GM23338 (cell line): ENCODE data around the gene DHRS13. TPM values are rescaled to one million over a fixed set of nuclear protein-coding genes. Genes with fewer than 3 reads are reported as not detected.

Source experiments
- ATAC-seq: fragments of 200-7000 bp; cut with Tn5 transposase; 3 replicates; pipeline ENCODE4 v1.9.1; 2020
- DNase-seq: peaks from one replicate; pipeline ENCODE4 v3.0.0-alpha.2; 2015; ENCODE audit warnings: low spot score
- H2AFZ ChIP-seq: fragments of 200-600 bp; sonication (generic); 2 replicates; pipeline ENCODE4 v1.8.0; 2016; ENCODE audit warnings: antibody characterized with exemption, mild to moderate bottlenecking, moderate library complexity
- H3F3A ChIP-seq: fragments of 200-600 bp; sonication (generic); replicated peaks from 2 replicates; pipeline ENCODE4 v1.8.0; 2017; ENCODE audit warnings: antibody characterized with exemption, mixed run types, low read depth
- H3K27ac ChIP-seq: fragments of 200-600 bp; sonication (generic); 2 replicates; pipeline ENCODE4 v1.6.1; 2016; ENCODE audit warnings: low read depth
- H3K27me3 ChIP-seq: fragments of 200-600 bp; sonication (generic); 2 replicates; pipeline ENCODE4 v1.8.0; 2016; ENCODE audit warnings: mild to moderate bottlenecking, mixed run types, moderate library complexity; ENCODE audit not compliant: insufficient read depth
- H3K36me3 ChIP-seq: fragments of 200-600 bp; sonication (generic); 2 replicates; pipeline ENCODE4 v1.8.0; 2016; ENCODE audit warnings: mild to moderate bottlenecking; ENCODE audit not compliant: insufficient read depth
- H3K4me1 ChIP-seq: fragments of 200-600 bp; sonication (generic); 2 replicates; pipeline ENCODE4 v1.8.0; 2016; ENCODE audit warnings: mild to moderate bottlenecking, moderate library complexity; ENCODE audit not compliant: insufficient read depth
- H3K4me2 ChIP-seq: fragments of 200-600 bp; sonication (generic); 2 replicates; pipeline ENCODE4 v1.7.1; 2017; ENCODE audit warnings: mixed run types
- H3K4me3 ChIP-seq: fragments of 200-600 bp; sonication (generic); 2 replicates; pipeline ENCODE4 v1.6.1; 2016; ENCODE audit warnings: mixed run types
- H3K79me2 ChIP-seq: fragments of 200-600 bp; sonication (generic); replicated peaks from 2 replicates; pipeline ENCODE4 v1.8.0; 2017; ENCODE audit warnings: mild to moderate bottlenecking; ENCODE audit not compliant: insufficient read depth
- H3K9me2 ChIP-seq: fragments of 200-600 bp; sonication (generic); 2 replicates; pipeline ENCODE4 v1.8.0; 2017; ENCODE audit not compliant: insufficient read depth
- H4K20me1 ChIP-seq: fragments of 200-600 bp; sonication (generic); replicated peaks from 2 replicates; pipeline ENCODE4 v1.8.0; 2017; ENCODE audit warnings: mild to moderate bottlenecking; ENCODE audit not compliant: insufficient read depth
- H3K27ac Mint-ChIP-seq: 2 replicates; pipeline ENCODE4 v1.8.0; 2020; ENCODE audit warnings: inconsistent platforms, mild to moderate bottlenecking, moderate library complexity, mixed read lengths
- H3K27me3 Mint-ChIP-seq: 3 replicates; pipeline ENCODE4 v1.8.0; 2022; ENCODE audit warnings: low read depth, mild to moderate bottlenecking, moderate library complexity, mixed read lengths, inconsistent platforms; ENCODE audit not compliant: insufficient read depth, poor library complexity
- H3K36me3 Mint-ChIP-seq: 3 replicates; pipeline ENCODE4 v1.8.0; 2021; ENCODE audit warnings: low read depth, mild to moderate bottlenecking, inconsistent platforms, moderate library complexity, mixed read lengths
- H3K4me1 Mint-ChIP-seq: 3 replicates; pipeline ENCODE4 v1.8.0; 2020; ENCODE audit warnings: mild to moderate bottlenecking, inconsistent platforms, mixed read lengths
- H3K4me3 Mint-ChIP-seq: 3 replicates; pipeline ENCODE4 v1.8.0; 2021; ENCODE audit warnings: moderate library complexity, mild to moderate bottlenecking, inconsistent platforms, mixed read lengths
- H3K9me3 Mint-ChIP-seq: 3 replicates; pipeline ENCODE4 v1.8.0; 2020; ENCODE audit warnings: moderate library complexity, mild to moderate bottlenecking, inconsistent platforms, mixed read lengths
- CREB1 ChIP-seq: fragments of 250-450 bp; sonication (Bioruptor Pico); IDR thresholded peaks from 2 replicates; pipeline ENCODE4 v1.5.0; 2020; ENCODE audit warnings: low read depth, mild to moderate bottlenecking, moderate library complexity
- EZH2phosphoT487 ChIP-seq: fragments of 200-600 bp; sonication (generic); IDR thresholded peaks from one replicate; pipeline ENCODE4 v1.8.1; 2018; ENCODE audit warnings: antibody characterized with exemption; ENCODE audit not compliant: unreplicated experiment
- NANOG ChIP-seq: IDR thresholded peaks from 2 replicates; pipeline ENCODE4 v1.6.1; 2016; ENCODE audit warnings: antibody characterized with exemption, borderline replicate concordance
- ZNF114 ChIP-seq: fragments of 250-450 bp; sonication (Bioruptor Pico); IDR thresholded peaks from 2 replicates; pipeline ENCODE4 v1.5.0; 2020; ENCODE audit warnings: mild to moderate bottlenecking, moderate library complexity
- ZNF331 ChIP-seq: fragments of 250-450 bp; sonication (Bioruptor Pico); IDR thresholded peaks from 2 replicates; pipeline ENCODE4 v1.5.0; 2020; ENCODE audit warnings: low read depth, mild to moderate bottlenecking, moderate library complexity
- polyA plus RNA-seq: library from polyadenylated mRNA; unstranded; fragments of >200 nt; fragmentation: Nextera tagmentation; extraction: Ambion mirVana; gene quantifications from 2 replicates; pipeline ENCODE4 v1.2.1, GENCODE V29; 2016
- total RNA-seq: library from RNA; depleted of rRNA; stranded (reverse); fragments of >200 nt; shearing (Covaris generic); gene quantifications from 2 replicates; pipeline ENCODE4 v1.2.3, GENCODE V29; 2014
- TF ChIP-seq, protein P1 (sequence below), 2 experiments: fragments of 200-600 bp in 1 of 2; sonication (generic) in 1 of 2; conservative IDR thresholded peaks; 2 replicates each; pipeline versions ENCODE4 v1.5.1 to v1.6.1; 2016 to 2017; ENCODE audit warnings: antibody characterized with exemption in 2 of 2, low read depth in 2 of 2, mild to moderate bottlenecking in 2 of 2, moderate library complexity in 1 of 2
- TF ChIP-seq, protein P2 (sequence below): IDR thresholded peaks from one replicate; pipeline ENCODE4 v1.6.1; 2018; ENCODE audit warnings: antibody characterized with exemption; ENCODE audit not compliant: unreplicated experiment

DHRS13 gene
- total and polyA plus RNA-seq, 2 experiments from 2014 or later, result 5.4 to 34.2 TPM

DNA sequence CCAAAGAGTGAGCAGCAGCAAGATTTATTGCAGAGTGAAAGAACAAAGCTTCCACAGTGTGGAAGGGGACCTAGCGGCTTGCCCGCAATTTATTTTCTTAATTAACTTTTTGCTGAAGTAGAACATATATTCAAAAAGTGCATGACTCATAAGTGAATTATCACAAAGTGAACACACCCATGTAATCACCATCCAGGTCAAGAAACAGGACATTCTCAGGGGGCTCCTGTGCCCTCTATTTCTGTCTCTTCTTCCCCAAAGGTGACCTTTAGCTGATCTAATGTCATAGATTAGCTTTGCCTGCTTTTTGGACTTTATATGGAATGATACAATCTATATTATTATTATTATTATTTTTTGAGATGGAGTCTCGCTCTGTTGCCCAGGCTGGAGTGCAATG, 28.1 kb downstream of the DHRS13 start:
- Histone ChIP-seq H3K27ac (no peak overlapping the region), H3K27me3 (no peaks in the 10 kb centered on the region), H3K4me1 (no peaks in the 10 kb centered on the region), H3K79me2 (no peaks in the 10 kb centered on the region), H3F3A (no peaks in the 10 kb centered on the region), H3K9me2 (no peaks in the 10 kb centered on the region), H4K20me1 (no peaks in the 10 kb centered on the region), H3K36me3 (no peaks in the 10 kb centered on the region), H2AFZ (no peak overlapping the region), H3K4me3 (no peak overlapping the region), H3K4me2 (no peak overlapping the region)
- Mint-ChIP-seq H3K27me3 (peaks cover 8% of the 10 kb centered on the region), H3K4me3 (no peak overlapping the region), H3K36me3 (peaks cover 20% of the 10 kb centered on the region), H3K27ac (no peak overlapping the region), H3K9me3 (peaks cover 11% of the 10 kb centered on the region; the same call in 2 of the 3 replicates), H3K4me1 (peaks cover 5% of the 10 kb centered on the region)
- ATAC-seq (no peak), DNase-seq (no peak)
- TF ChIP-seq EZH2phosphoT487 (no peak), ZNF331 (CRISPR knock-in tag) (no peak), CREB1 (no peak), NANOG (no peak)

DNA sequence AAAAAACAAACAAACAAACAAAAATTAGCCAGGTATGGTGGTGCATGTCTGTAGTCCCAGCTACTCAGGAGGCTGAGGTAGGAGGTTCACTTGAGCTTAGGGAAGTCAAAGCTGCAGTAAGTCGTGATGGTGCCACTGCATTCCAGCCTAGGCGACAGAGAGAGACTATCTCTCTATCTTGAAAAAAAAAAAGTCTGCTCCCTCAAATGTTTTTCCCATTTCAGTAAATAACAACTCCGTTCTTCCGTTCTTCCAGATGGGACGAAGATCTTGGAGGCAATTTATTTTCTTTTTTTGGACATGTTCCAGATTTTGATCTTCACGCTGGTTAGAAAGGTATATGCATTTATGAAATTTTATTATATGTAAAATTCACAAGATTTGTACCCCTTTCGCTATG, 29.0 kb downstream of the DHRS13 start:
- no peak overlapping the region for H3K4me2 ChIP-seq
- Mint-ChIP-seq H3K27ac (no peak overlapping the region), H3K36me3 (peaks cover 14% of the 10 kb centered on the region), H3K4me1 (peaks cover under 1% of the 10 kb centered on the region; the same call in 2 of the 3 replicates), H3K9me3 (peaks cover 11% of the 10 kb centered on the region; the same call in 2 of the 3 replicates), H3K4me3 (no peak overlapping the region; the same call in 2 of the 3 replicates), H3K27me3 (peaks cover 10% of the 10 kb centered on the region)
- H3K9me2 ChIP-seq, result no peaks in the 10 kb centered on the region
- H3K79me2 ChIP-seq, result no peaks in the 10 kb centered on the region
- no peaks in the 10 kb centered on the region for H4K20me1 ChIP-seq
- no peaks in the 10 kb centered on the region for H3K27me3 ChIP-seq
- H3K27ac ChIP-seq, result no peak overlapping the region
- no peaks in the 10 kb centered on the region for H3K36me3 ChIP-seq
- H3K4me3 ChIP-seq, result no peak overlapping the region
- no peak for DNase-seq
- TF ChIP-seq ZNF114 (CRISPR knock-in tag) (no peak), EZH2phosphoT487 (no peak)
- TF ChIP-seq, protein P1, sequence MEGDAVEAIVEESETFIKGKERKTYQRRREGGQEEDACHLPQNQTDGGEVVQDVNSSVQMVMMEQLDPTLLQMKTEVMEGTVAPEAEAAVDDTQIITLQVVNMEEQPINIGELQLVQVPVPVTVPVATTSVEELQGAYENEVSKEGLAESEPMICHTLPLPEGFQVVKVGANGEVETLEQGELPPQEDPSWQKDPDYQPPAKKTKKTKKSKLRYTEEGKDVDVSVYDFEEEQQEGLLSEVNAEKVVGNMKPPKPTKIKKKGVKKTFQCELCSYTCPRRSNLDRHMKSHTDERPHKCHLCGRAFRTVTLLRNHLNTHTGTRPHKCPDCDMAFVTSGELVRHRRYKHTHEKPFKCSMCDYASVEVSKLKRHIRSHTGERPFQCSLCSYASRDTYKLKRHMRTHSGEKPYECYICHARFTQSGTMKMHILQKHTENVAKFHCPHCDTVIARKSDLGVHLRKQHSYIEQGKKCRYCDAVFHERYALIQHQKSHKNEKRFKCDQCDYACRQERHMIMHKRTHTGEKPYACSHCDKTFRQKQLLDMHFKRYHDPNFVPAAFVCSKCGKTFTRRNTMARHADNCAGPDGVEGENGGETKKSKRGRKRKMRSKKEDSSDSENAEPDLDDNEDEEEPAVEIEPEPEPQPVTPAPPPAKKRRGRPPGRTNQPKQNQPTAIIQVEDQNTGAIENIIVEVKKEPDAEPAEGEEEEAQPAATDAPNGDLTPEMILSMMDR (conservative IDR thresholded peaks at IDR 0.05; ENCODE audit: low read depth in 2 of 2), result no peak
- no peaks in the 10 kb centered on the region for H3F3A ChIP-seq
- no peak for ATAC-seq
- H2AFZ ChIP-seq, result no peak overlapping the region
- H3K4me1 ChIP-seq, result no peaks in the 10 kb centered on the region

DNA sequence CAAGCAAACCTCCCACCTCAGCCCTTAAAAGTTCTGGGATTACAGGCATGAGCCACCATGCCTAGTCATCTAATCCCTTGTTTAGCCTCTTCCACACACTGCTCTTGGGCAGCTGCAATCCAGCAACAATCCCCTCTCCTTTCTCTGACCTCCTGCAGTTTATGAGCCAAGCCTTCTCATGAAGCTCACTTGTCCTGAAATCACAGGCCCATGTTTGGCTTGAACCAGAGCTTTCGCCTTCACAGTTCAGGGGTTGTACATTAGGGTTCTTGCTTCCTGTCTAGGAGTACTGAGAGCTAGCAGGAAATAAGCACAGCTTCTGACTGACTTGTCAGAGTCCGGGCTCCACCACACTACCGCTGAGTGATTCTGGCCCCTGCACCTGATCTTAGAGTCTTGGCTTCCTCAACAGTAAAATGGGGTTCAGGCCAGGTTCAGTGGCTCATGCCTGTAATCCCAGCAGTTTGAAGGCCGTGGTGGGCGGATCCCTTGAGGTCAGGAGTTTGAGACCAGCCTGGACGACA, 31.8 kb downstream of the DHRS13 start:
- no peaks in the 10 kb centered on the region for H3K9me2 ChIP-seq
- Mint-ChIP-seq H3K27ac (no peak overlapping the region; the same call in 1 of the 2 replicates), H3K27me3 (peaks cover 7% of the 10 kb centered on the region), H3K9me3 (no peaks in the 10 kb centered on the region; the same call in 2 of the 3 replicates), H3K4me3 (no peak overlapping the region; the same call in 2 of the 3 replicates), H3K36me3 (no peaks in the 10 kb centered on the region), H3K4me1 (no peaks in the 10 kb centered on the region; the same call in 2 of the 3 replicates)
- H3F3A ChIP-seq, result 0 out of 2 replicates have a peak, but pooled peaks cover 3% of the 10 kb centered on the region
- H3K4me3 ChIP-seq, result no peak overlapping the region
- no peaks in the 10 kb centered on the region for H3K27me3 ChIP-seq
- no peak for DNase-seq
- no peaks in the 10 kb centered on the region for H3K4me1 ChIP-seq
- H2AFZ ChIP-seq, result peak overlapping the region; percentile 52; the same call in 1 of the 2 replicates
- no peak for ATAC-seq
- no peak overlapping the region for H3K27ac ChIP-seq
- no peaks in the 10 kb centered on the region for H4K20me1 ChIP-seq
- no peak overlapping the region for H3K4me2 ChIP-seq
- H3K36me3 ChIP-seq, result no peaks in the 10 kb centered on the region
- no peaks in the 10 kb centered on the region for H3K79me2 ChIP-seq
- TF ChIP-seq, protein P1 (conservative IDR thresholded peaks at IDR 0.05; ENCODE audit: low read depth in 2 of 2), result no peak
- TF ChIP-seq, protein P2, sequence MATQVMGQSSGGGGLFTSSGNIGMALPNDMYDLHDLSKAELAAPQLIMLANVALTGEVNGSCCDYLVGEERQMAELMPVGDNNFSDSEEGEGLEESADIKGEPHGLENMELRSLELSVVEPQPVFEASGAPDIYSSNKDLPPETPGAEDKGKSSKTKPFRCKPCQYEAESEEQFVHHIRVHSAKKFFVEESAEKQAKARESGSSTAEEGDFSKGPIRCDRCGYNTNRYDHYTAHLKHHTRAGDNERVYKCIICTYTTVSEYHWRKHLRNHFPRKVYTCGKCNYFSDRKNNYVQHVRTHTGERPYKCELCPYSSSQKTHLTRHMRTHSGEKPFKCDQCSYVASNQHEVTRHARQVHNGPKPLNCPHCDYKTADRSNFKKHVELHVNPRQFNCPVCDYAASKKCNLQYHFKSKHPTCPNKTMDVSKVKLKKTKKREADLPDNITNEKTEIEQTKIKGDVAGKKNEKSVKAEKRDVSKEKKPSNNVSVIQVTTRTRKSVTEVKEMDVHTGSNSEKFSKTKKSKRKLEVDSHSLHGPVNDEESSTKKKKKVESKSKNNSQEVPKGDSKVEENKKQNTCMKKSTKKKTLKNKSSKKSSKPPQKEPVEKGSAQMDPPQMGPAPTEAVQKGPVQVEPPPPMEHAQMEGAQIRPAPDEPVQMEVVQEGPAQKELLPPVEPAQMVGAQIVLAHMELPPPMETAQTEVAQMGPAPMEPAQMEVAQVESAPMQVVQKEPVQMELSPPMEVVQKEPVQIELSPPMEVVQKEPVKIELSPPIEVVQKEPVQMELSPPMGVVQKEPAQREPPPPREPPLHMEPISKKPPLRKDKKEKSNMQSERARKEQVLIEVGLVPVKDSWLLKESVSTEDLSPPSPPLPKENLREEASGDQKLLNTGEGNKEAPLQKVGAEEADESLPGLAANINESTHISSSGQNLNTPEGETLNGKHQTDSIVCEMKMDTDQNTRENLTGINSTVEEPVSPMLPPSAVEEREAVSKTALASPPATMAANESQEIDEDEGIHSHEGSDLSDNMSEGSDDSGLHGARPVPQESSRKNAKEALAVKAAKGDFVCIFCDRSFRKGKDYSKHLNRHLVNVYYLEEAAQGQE, result no peak
